Hematopoietic multipotent progenitor cell treated with erythropoietin and hydrocortisone succinate and interleukin-3 and kit ligand, for 4 days (in vitro differentiated cells): ENCODE results near the gene PRKD2.

Source experiments
- DNase-seq: peaks from one replicate; pipeline ENCODE4 v3.0.0-alpha.2; 2015

PRKD2 gene

GRCh38 chr19:46660008-46660517, 56.9 kb downstream of the PRKD2 start:
- DNase-seq: no peak

- DNase-seq: peak; percentile 51
Measured at GRCh38 chr19:46659151-46660007, 57.5 kb downstream of the PRKD2 start.

- DNase-seq: no peak
Measured at GRCh38 chr19:46656541-46656940, 60.4 kb downstream of the PRKD2 start.

GRCh38 chr19:46654621-46655152, 62.2 kb downstream of the PRKD2 start:
- DNase-seq: no peak

GRCh38 chr19:46650445-46650844, 66.5 kb downstream of the PRKD2 start:
- DNase-seq: no peak

GRCh38 chr19:46648961-46649960, 67.7 kb downstream of the PRKD2 start:
- DNase-seq: no peak

- no peak for DNase-seq
Measured at GRCh38 chr19:46648060-46648960, 68.6 kb downstream of the PRKD2 start.

- DNase-seq: no peak
Measured at GRCh38 chr19:46646402-46646801, 70.5 kb downstream of the PRKD2 start.

GRCh38 chr19:46644720-46645119, 72.2 kb downstream of the PRKD2 start:
- no peak for DNase-seq

- DNase-seq: no peak
Measured at GRCh38 chr19:46640656-46641055, 76.3 kb downstream of the PRKD2 start.

- DNase-seq: peak; percentile 70
Measured at GRCh38 chr19:46639358-46640182, 77.3 kb downstream of the PRKD2 start.

GRCh38 chr19:46637224-46637623, 79.7 kb downstream of the PRKD2 start:
- no peak for DNase-seq

- DNase-seq: peak; percentile 79
Measured at GRCh38 chr19:46635920-46636761, 80.8 kb downstream of the PRKD2 start, which contains the start of gene GNG8. Gene GNG8, minus strand, starts transcription at chr19:46636202. Its CDS starts 1,520 bp downstream, at chr19:46634682.

GRCh38 chr19:46634656-46635218, 82.2 kb downstream of the PRKD2 start:
- DNase-seq: no peak

GRCh38 chr19:46634045-46634655, 82.8 kb downstream of the PRKD2 start:
- peak; percentile 94 for DNase-seq

GRCh38 chr19:46633130-46633529, 83.8 kb downstream of the PRKD2 start:
- no peak for DNase-seq

GRCh38 chr19:46631481-46631880, 85.4 kb downstream of the PRKD2 start:
- DNase-seq: no peak

- no peak for DNase-seq
Measured at GRCh38 chr19:46630586-46631205, 86.2 kb downstream of the PRKD2 start.
